Astrocyte (in vitro differentiated cells and primary cell): ENCODE data around the gene XIRP1.

Source experiments
- CTCF ChIP-seq: IDR thresholded peaks from 2 replicates; pipeline ENCODE4 v1.5.1; 2011; ENCODE audit warnings: low read depth, mild to moderate bottlenecking, inconsistent platforms, low read length, moderate library complexity; ENCODE audit not compliant: insufficient read depth
- EZH2 ChIP-seq: IDR thresholded peaks from 2 replicates; pipeline ENCODE4 v1.6.1; 2012; ENCODE audit warnings: mild to moderate bottlenecking, low read length, inconsistent platforms; ENCODE audit not compliant: insufficient read depth

GRCh38 chr3:39144748-39145380 is 47.5 kb downstream of the XIRP1 start:
- TF ChIP-seq CTCF (no peak), EZH2 (no peak)
